ENCODE measurements around the gene CUL1. TPM values are rescaled to one million over a fixed set of nuclear protein-coding genes. Genes with fewer than 3 reads are reported as not detected.

Gene CUL1
- total RNA-seq, 1 donor from 2014 or later, result 56.9 TPM

DNA sequence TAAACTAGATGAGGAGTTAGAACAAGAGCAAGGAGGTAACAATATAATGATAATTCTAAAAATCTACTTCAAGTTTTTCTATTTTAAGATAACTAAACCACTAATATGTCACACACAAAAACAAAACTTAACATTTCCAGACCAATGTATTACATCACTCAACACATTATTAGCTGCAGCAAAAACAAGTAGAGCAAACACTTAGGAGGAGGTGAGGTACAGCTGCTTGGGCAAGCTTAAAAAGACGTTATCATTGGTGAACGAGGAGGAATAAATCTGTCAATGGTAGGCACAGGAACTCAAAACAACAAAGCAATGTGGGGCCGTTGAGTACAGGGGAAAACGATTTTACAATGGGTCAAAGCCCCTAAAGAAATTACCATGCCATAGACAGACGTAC is 126.6 kb downstream of the CUL1 start:
- Mint-ChIP-seq H3K9me3 (no peaks in the 10 kb centered on the region), H3K27me3 (no peaks in the 10 kb centered on the region), H3K27ac (no peak overlapping the region), H3K4me3 (no peak overlapping the region), H3K36me3 (ENCODE audit: low read depth) (peaks cover 21% of the 10 kb centered on the region), H3K4me1 (no peaks in the 10 kb centered on the region)
- TF ChIP-seq, protein P1, sequence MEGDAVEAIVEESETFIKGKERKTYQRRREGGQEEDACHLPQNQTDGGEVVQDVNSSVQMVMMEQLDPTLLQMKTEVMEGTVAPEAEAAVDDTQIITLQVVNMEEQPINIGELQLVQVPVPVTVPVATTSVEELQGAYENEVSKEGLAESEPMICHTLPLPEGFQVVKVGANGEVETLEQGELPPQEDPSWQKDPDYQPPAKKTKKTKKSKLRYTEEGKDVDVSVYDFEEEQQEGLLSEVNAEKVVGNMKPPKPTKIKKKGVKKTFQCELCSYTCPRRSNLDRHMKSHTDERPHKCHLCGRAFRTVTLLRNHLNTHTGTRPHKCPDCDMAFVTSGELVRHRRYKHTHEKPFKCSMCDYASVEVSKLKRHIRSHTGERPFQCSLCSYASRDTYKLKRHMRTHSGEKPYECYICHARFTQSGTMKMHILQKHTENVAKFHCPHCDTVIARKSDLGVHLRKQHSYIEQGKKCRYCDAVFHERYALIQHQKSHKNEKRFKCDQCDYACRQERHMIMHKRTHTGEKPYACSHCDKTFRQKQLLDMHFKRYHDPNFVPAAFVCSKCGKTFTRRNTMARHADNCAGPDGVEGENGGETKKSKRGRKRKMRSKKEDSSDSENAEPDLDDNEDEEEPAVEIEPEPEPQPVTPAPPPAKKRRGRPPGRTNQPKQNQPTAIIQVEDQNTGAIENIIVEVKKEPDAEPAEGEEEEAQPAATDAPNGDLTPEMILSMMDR (IDR thresholded peaks at IDR 0.05), result no peak
- DNase-seq (no peak), ATAC-seq (ENCODE audit: low read depth) (no peak)
- ChIA-PET CTCF (no interaction called here), POLR2A (no interaction called here)
- intact Hi-C loops (cut with micrococcal nuclease), result no loop called here

DNA sequence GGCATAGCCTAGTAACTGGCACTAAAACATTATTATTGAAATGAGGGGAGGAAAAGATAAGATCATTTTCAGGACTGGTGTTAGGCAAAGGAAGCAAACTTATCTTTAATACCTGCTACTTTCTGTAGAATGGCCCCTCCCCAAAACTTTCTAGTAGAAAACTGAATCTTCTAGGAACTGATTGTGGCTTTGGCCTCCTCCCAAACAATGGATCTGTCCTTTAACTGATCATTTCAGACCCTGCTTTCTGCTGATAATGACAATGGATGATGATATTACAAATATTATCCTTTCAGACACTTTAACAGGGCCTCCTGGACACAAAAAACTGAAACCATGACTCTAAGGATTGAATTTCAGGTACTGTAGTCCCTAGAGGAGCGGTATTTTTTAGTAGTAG is 130.3 kb downstream of the CUL1 start:
- H3K4me3 Mint-ChIP-seq, result no peak overlapping the region
- H3K4me1 Mint-ChIP-seq, result no peaks in the 10 kb centered on the region
- DNase-seq (no peak), ATAC-seq (ENCODE audit: low read depth) (no peak)
- TF ChIP-seq, protein P1 (IDR thresholded peaks at IDR 0.05), result no peak
- no peaks in the 10 kb centered on the region for H3K27me3 Mint-ChIP-seq
- H3K9me3 Mint-ChIP-seq, result no peaks in the 10 kb centered on the region
- intact Hi-C loops (cut with micrococcal nuclease), result no loop called here
- ChIA-PET CTCF (no interaction called here), POLR2A (no interaction called here)
- H3K27ac Mint-ChIP-seq, result no peak overlapping the region
- peaks cover 20% of the 10 kb centered on the region for H3K36me3 Mint-ChIP-seq (ENCODE audit: low read depth)

DNA sequence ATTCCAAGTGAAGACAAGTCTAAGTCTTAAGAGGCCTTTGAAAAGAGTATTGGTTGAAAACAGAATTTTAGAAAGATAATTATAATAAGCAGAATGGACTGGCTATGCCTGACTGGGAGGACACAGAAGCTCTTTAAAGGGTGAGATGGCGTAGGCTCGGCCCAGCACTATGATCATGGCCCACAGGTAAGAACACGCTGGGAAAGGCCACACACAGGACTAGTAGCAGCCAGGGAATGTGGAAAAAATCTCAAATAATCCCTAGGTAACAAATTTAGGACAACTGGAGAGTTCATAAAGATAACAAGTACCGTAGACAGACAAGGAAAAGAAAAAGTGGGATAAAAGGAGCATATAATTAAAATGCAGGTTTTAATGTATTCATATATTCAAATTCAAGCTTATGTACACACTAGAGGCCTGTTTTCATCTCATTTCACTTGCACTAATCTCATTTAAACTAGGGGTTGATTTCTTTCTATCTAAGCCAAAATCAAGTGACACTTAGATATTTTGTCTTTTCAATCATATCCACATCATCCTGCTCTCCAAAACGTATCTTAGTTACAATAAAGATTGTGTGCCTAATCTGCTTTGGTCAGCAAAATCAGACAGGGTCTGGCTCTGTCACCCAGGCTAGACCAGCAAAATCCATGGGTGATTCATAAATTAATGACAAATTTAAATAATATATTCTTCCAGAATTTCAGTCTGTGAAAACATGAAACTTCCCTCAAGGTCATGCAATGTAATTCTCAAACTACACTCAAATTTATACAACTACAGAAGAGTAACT is 132.4 kb downstream of the CUL1 start:
- Mint-ChIP-seq H3K4me1 (no peaks in the 10 kb centered on the region), H3K27me3 (no peaks in the 10 kb centered on the region), H3K36me3 (ENCODE audit: low read depth) (peaks cover 15% of the 10 kb centered on the region), H3K9me3 (no peaks in the 10 kb centered on the region), H3K4me3 (no peak overlapping the region), H3K27ac (no peak overlapping the region)
- ChIA-PET POLR2A (no interaction called here), CTCF (no interaction called here)
- no peak for ATAC-seq (ENCODE audit: low read depth)
- intact Hi-C loops (cut with micrococcal nuclease), result no loop called here
- no peak for DNase-seq
- TF ChIP-seq, protein P1 (IDR thresholded peaks at IDR 0.05), result no peak

DNA sequence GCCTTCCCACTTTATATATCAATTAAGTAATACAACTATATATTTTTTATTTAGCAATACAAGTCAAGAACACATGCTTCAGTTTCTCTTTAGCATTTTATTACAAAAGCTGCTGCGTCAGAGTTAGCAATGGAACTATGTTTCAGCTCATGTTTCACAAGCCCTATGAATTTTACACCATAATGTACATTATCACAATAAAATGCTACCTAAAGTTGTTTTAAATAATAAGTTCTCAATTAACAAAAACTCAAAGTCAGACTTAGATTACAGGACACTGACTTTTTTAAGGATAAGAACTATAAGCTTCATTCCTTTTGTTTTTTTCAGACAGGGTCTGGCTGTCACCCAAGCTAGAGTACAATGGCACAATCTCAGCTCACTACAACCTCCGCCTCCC is 133.1 kb downstream of the CUL1 start:
- POLR2A ChIA-PET, result no interaction called here
- intact Hi-C loops (cut with micrococcal nuclease), result no loop called here
- no peak overlapping the region for H3K27ac Mint-ChIP-seq
- DNase-seq, result no peak
- TF ChIP-seq, protein P1 (IDR thresholded peaks at IDR 0.05), result no peak
- CTCF ChIA-PET, result interaction anchor here (0.6 kb wide), 1 partner anchor 20 kb away, joined by 3 read pairs; no protein-coding TSS in a partner anchor
- ATAC-seq (ENCODE audit: low read depth), result no peak
- no peak overlapping the region for H3K4me3 Mint-ChIP-seq
- H3K27me3 Mint-ChIP-seq, result no peaks in the 10 kb centered on the region
- no peaks in the 10 kb centered on the region for H3K4me1 Mint-ChIP-seq
- H3K9me3 Mint-ChIP-seq, result no peaks in the 10 kb centered on the region
- H3K36me3 Mint-ChIP-seq (ENCODE audit: low read depth), result peaks cover 15% of the 10 kb centered on the region

DNA sequence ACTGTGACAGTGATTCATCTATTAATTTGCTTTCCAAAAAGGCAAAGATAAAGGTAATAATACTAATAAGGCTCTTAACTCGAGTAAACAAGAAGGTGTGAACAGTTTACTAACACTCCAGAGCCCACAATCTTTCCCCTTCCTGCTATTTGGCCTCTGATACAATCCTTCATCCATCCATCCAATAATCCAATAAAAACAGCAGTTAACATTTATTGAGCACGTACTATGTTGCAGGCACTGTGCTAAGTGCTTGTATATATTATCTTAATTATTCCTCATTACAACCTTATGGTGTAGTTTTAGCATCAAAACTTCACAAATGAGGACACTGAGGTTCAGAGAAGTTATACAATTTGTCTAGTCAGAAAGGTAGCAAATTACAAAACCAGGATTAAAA is 135.9 kb downstream of the CUL1 start:
- peaks cover 10% of the 10 kb centered on the region for H3K36me3 Mint-ChIP-seq (ENCODE audit: low read depth)
- H3K4me1 Mint-ChIP-seq, result peaks cover 12% of the 10 kb centered on the region
- no peak for DNase-seq
- ATAC-seq (ENCODE audit: low read depth), result no peak
- ChIA-PET CTCF (no interaction called here), POLR2A (no interaction called here)
- H3K27me3 Mint-ChIP-seq, result no peaks in the 10 kb centered on the region
- TF ChIP-seq, protein P1 (IDR thresholded peaks at IDR 0.05), result no peak
- no peak overlapping the region for H3K4me3 Mint-ChIP-seq
- no peak overlapping the region for H3K27ac Mint-ChIP-seq
- peaks cover 5% of the 10 kb centered on the region for H3K9me3 Mint-ChIP-seq
- intact Hi-C loops (cut with micrococcal nuclease), result no loop called here

All from activated B cell treated with CpG ODN at 0.5 μM for 24 hours (primary cell).